HepG2 (cell line): ENCODE measurements around the gene RBM26. TPM values are rescaled to one million over a fixed set of nuclear protein-coding genes. Genes with fewer than 3 reads are reported as not detected.

ENCODE experiments used
- CCDC6 ChIP-seq: sonication (generic); formaldehyde crosslinking; IDR thresholded peaks from 2 replicates; pipeline ENCODE4 v1.8.1; 2022; ENCODE audit warnings: mild to moderate bottlenecking, missing genetic modification reagents, moderate library complexity
- SRSF9 ChIP-seq: fragments of 200-400 bp; formaldehyde crosslinking; IDR thresholded peaks from 2 replicates; pipeline ENCODE4 v1.6.1; 2018; ENCODE audit warnings: borderline replicate concordance, mild to moderate bottlenecking, low read depth, low read length; ENCODE audit not compliant: insufficient read depth, poor library complexity, severe bottlenecking
- TCF7L2 ChIP-seq: IDR thresholded peaks from 2 replicates; pipeline ENCODE4 v1.6.1; 2011; ENCODE audit warnings: mild to moderate bottlenecking, low read depth, low read length, moderate library complexity
- ZBTB40 ChIP-seq, 2 experiments: fragments of 450-650 bp in 1 of 2; sonication (generic) in 1 of 2; formaldehyde crosslinking in 1 of 2; IDR thresholded peaks; 2 replicates each; pipeline versions ENCODE4 v1.6.1 to v1.8.0; 2016 to 2022; ENCODE audit warnings: antibody characterized with exemption in 1 of 2, mild to moderate bottlenecking in 1 of 2, missing genetic modification reagents in 1 of 2
- ZNF546 ChIP-seq: sonication (generic); formaldehyde crosslinking; conservative IDR thresholded peaks from 2 replicates; pipeline ENCODE4 v1.8.1; 2023; ENCODE audit warnings: mild to moderate bottlenecking, missing genetic modification reagents
- ZNF672 ChIP-seq: sonication (generic); formaldehyde crosslinking; IDR thresholded peaks from 2 replicates; pipeline ENCODE4 v1.8.1; 2022; ENCODE audit warnings: missing genetic modification reagents
- polyA plus RNA-seq, 8 experiments: library from polyadenylated mRNA; depleted of rRNA in 3 of 8; stranded (reverse) in 7 of 8; unstranded in 1 of 8; fragments of >200 nt; fragmentation: Illumina TruSeq in 4 of 8; extraction: Trizol in 4 of 8; gene quantifications; 2 replicates each; pipeline versions ENCODE4 v1.2.1 to v1.2.3, GENCODE V29; 2011 to 2016; ENCODE audit warnings: low read depth in 4 of 8, missing spikeins in 1 of 8, mixed read lengths in 1 of 8; ENCODE audit not compliant: insufficient read depth in 1 of 8
- total RNA-seq, 5 experiments: library from RNA; depleted of rRNA; stranded (reverse); fragments of >200 nt; fragmentation: Illumina TruSeq; extraction: Trizol; gene quantifications; 2 replicates each; pipeline ENCODE4 v1.2.3, GENCODE V29; 2016; ENCODE audit warnings: low read depth in 1 of 5

Gene RBM26
- total and polyA plus RNA-seq, 2 of the 13 experiments (the other 11 are each of a cell fraction or from before 2014, with no cell fraction given) = 19.4 to 34.4 TPM

- no peak for TF ChIP-seq ZBTB40 (IDR thresholded peaks at IDR 0.05)
- TF ChIP-seq ZBTB40 (CRISPR knock-in tag; IDR thresholded peaks at IDR 0.05) = no peak
- no peak for TF ChIP-seq SRSF9
- TF ChIP-seq ZNF546 = no peak
- TF ChIP-seq CCDC6 (CRISPR knock-in tag) = no peak
- no peak for TF ChIP-seq ZNF672 (CRISPR knock-in tag)
- no peak for TF ChIP-seq TCF7L2
These were observed 47.0 kb downstream of the RBM26 start (continued) for GRCh38 chr13:79359064-79359463.
